GM18909 (cell line): ENCODE results near the gene PPL.
"Not testable (repeated sequence)": the region's sequence is repeated elsewhere in the genome, so short reads cannot be mapped to it uniquely, and the experiment has no call there.

ENCODE experiments used
- ATAC-seq: cut with Tn5 transposase; IDR thresholded peaks from one replicate; pipeline ENCODE4 v1.9.1; 2021; ENCODE audit warnings: mild to moderate bottlenecking; ENCODE audit not compliant: unreplicated experiment, poor library complexity

Gene PPL, protein sequence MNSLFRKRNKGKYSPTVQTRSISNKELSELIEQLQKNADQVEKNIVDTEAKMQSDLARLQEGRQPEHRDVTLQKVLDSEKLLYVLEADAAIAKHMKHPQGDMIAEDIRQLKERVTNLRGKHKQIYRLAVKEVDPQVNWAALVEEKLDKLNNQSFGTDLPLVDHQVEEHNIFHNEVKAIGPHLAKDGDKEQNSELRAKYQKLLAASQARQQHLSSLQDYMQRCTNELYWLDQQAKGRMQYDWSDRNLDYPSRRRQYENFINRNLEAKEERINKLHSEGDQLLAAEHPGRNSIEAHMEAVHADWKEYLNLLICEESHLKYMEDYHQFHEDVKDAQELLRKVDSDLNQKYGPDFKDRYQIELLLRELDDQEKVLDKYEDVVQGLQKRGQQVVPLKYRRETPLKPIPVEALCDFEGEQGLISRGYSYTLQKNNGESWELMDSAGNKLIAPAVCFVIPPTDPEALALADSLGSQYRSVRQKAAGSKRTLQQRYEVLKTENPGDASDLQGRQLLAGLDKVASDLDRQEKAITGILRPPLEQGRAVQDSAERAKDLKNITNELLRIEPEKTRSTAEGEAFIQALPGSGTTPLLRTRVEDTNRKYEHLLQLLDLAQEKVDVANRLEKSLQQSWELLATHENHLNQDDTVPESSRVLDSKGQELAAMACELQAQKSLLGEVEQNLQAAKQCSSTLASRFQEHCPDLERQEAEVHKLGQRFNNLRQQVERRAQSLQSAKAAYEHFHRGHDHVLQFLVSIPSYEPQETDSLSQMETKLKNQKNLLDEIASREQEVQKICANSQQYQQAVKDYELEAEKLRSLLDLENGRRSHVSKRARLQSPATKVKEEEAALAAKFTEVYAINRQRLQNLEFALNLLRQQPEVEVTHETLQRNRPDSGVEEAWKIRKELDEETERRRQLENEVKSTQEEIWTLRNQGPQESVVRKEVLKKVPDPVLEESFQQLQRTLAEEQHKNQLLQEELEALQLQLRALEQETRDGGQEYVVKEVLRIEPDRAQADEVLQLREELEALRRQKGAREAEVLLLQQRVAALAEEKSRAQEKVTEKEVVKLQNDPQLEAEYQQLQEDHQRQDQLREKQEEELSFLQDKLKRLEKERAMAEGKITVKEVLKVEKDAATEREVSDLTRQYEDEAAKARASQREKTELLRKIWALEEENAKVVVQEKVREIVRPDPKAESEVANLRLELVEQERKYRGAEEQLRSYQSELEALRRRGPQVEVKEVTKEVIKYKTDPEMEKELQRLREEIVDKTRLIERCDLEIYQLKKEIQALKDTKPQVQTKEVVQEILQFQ (N-terminal part only)

DNA sequence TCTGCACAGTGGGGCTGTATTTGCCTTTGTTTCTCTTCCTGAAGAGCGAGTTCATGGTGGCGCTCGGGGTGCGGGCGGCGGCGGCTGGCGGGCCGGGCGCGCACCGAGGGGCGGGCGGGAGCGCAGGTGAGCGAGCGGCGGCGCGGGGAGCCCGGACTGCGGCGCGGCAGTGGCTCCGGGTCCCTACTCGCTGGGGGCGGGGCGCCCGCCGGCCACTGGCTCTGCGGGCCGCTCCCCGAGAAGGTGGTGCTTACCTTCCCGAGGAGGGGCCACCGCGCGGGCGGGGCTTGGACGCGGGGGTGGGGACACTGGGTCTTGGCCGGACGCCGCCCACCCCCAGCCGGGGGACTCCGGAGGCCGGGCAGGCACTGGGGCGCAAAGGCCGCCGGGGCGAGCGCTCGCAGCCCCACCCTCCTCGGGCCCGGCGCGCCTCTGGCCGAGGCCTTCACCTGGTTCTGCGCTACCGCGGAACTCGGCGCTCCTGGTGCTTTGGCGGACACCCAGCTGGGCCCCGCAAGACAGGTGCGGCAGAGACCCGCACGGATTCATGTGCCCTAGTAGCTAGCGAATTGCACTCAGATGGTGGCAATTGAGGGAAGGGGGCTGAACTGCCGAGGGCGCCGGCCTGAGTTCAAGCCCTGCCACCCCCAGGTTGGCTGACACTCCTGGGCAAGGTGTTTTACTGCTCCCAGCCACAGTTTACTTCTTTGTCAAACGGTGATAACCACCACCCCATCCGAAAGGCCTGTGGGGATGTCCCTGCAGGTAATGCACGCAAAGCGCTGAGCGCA lies at the start of gene PPL:
TSS of gene PPL (minus strand) at position 158 of the 791 bp plus-strand sequence. CDS start at position 55, 103 bp downstream.
- no peak for ATAC-seq

DNA sequence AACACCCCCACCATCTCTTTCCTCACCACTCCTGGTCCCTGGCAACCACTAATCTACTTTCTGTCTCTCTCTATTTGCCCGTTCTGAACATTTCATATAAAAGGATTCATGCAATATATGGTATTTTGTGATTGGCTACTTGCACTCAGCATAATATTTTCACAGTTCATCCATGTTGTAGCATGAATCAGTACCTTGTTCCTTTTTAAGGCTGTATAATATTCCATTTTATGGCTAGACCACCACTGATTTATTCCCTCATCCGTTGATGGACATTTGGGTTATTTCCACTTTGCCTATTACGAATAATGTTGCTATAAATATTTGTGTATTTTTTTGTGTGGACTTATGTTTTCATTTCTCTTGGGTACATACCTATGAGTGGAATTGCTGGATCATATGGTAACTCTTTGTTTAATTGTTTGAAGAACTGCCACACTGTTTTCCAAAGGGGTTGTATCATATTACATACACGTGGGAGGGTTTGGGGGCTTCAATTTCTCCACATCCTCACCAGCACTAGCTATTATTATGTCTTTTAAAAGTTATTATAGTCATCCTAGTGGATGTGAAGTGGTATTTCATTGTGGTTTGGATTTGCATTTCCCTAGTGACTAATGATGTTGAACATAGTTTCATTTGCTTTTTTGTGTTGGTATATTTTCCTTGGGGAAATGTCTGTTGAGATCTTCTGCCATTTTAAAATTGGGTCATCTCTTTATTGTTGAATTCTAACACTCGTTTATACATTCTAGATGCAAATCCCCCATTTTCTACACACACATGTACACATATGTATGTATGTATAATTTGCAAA lies 47.4 kb upstream of the PPL start:
- no peak for ATAC-seq

DNA sequence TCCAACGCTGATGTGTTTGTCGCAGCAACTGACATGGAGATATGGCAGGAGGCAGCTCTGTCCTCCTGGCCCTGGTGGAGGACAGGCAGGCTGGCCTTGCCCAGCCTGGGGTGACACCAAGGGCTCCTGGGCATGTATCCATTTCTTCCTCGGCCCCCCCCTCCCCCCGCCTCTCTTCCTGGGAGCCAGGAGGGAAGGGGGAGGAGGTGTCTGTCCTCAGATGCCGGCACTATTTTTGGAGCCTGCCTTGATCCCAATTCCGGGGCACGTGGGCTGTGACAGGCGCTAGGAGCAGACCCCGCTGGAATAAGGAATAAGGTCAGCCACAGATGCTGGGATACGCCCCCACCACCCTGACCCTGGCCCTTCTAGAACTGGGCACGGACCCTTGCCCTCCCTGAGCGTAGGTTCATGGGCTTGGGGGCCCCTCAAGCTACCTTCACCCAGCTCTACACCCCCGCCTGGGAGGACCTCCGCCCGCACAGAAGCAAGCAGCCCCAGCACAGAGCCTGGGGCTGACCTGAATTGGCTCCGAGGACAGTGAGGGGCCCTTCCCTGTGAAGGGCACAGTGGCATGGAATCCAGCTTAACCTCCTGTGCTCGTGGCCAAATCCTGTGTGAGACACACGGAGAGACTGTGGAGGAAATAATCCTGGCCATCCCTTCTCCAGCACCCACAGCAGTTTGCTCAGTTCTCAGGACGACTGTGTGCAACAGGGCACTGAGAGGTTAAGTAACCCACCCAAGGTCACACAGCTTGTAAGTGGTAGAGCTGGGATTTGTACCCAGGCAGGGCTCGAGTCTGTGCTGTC lies 45.3 kb upstream of the PPL start:
- ATAC-seq: no peak

DNA sequence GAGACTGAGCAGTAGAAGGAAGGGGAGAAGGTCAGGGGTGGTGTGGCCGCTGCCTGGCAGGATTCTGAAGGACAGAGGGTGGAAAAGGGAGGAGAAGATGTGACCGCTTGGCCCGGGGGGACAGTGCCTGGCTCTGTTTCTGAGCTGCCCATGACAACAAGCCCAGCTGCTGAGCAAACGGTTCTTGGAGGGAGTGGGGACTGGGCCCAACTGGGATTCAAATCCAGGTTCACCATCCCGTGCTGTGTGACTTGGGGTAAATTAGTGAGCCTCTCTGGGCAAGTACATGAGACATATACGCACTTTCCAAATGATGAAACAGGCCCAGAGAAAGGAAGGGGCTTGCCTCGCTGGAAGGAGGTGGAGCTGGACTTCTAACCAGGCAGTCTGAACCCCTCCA lies 44.5 kb upstream of the PPL start:
- ATAC-seq: no peak

DNA sequence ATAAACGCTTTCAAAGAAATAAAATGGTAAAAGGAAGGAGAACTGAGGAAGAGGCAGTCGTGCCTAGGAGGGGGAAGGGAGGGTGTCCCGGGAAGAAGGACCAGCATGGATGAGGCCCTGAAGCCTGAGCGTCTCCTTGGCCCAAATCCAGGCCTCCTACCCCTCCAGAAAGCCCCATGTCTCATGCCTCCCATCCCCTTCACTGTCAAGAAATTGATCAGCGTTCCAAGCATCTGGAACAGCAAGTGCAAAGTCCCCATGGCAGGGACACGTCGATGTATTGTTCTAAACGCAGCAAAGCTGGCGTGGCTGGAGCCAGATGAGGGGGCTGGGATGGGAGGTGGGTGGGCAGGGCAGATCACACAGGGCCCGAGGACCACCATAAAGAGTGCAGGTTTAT lies 43.7 kb upstream of the PPL start:
- ATAC-seq: no peak

DNA sequence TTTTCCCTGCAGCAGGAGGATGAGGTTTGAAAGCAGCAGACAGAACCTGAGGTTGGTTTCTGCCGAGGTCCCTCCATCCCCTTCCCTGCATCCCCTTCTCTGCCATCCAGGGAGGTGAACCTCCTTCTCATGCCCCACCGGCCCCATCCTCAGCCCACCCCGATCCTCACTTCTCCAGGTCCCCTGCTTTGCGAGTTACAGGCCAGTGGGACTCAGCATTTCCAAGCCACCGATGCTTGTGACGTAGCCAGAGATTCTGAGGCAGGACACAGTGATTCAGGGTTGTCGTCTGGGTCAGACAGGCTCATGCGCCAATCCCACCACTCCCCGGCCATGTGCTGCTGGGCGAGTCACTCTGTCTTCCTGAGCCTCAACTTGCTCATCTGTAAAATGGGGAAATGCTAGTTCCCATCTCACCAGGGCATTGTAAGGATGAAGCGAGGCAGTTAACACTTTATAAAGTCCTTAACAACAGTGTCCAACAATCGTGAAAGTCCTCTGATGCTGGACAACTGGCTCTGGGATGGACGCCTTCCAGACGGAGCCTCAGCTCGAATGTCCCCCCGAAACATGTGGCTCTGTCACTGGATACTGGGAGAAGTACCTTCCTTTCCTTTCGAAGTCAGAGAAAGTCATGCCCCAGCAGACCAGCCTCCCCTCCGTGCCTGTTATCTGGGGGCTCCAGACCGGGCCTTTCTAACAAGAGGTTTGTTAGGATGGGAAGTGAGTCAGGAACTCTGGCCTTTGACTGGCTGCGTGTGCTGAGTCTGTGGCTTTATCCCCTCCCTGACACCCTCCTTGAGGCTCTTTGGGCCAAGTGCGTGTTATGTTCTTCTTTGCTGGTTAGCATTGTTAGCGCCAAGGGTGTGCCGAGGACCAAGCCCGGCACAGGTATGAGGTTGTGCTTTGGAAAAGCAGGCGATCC lies 43.0 kb upstream of the PPL start:
- no peak for ATAC-seq

DNA sequence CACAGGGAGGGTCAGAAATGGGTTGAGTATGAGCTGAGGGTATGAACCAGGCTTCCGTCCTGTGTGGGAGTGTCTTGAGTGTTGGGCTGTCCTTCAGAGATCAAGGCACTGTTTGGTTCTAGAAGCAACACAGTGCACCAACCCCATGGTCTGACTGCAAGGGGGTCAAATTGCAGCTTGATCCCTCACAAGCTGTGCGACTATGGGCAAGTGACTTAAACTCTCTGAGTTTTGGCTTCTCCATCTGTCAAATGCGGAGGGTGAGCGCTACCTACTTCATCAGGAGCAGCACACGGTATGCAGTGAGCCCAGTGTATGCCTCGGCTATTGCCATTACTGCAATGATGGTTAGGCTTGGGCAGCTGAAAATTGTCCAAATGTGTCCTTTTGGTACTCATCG lies 42.2 kb upstream of the PPL start:
- no peak for ATAC-seq

DNA sequence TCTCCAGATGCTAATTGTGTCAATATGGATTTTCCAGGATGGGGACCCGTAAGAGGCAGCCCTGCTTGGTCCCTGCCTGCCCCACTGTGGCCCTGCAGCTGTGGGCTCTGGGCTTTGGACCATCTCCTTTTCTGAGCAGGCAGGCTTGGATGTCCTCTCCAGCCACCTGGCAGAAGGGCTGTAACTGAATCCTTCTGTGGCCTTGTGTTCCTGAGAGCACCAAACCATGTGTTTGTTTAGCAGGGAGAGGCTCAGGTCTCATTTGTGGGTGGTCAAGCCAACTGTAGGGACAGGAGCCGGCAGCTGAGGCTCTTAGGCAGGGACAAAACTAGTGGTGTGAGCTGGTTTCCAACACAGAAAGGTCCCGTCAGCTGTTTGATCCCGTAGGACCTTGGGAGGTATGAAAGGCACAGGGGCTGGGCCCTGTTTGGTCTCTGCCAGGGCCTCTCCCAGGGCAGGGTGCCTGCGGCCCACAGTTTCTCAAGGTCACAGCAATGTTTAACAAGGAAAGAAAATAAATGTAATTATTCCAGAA lies 39.7 kb upstream of the PPL start:
- no peak for ATAC-seq

DNA sequence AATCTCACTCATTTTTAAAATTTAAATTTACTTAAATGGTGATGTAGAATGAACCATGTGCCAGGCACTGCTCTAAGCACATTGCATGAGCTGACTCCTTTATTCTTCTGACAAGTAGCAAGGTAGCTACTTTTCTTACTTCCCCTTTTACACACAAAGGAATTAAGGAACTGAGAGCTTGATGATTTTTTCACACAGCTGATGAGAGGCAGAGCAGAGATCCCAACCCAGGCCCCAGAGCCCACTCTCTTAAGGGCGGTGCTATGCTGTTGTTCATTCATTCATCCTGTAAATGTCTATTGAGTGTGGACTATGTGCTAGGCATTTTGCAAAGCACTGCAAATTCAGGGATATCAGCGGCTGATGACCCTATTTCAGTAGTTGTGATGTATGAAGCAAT lies 39.1 kb upstream of the PPL start:
- ATAC-seq: peak; percentile 88

DNA sequence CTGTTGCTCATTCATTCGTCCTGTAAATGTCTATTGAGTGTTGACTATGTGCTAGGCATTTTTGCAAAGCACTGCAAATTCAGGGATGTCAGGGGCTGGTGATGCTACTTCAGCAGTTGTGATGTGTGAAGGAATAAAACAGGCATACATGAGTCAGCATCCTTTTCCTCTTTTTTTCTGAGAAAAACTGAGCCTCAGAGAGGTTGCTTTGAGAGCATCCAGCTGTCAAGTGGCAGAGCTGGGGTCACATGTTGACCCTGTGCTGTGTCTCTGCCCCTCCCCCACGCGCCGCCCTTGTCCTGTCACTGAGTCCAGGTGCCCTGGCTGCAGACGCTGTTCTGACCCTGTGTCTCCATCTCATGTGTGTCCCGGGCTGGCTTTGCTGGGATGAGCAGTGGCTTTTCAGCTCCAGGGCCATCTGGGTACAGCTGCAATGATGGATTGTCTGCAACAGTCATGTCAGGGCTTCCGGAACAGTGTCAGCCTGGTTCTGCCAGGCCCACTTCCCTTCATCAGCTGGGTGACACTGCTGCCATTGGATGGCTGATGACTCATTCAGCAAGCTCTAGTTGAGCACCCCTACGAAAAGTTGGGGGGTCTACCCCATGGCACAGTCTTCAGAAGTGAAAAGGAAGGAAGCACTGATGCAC lies 36.1 kb upstream of the PPL start:
- ATAC-seq: no peak

DNA sequence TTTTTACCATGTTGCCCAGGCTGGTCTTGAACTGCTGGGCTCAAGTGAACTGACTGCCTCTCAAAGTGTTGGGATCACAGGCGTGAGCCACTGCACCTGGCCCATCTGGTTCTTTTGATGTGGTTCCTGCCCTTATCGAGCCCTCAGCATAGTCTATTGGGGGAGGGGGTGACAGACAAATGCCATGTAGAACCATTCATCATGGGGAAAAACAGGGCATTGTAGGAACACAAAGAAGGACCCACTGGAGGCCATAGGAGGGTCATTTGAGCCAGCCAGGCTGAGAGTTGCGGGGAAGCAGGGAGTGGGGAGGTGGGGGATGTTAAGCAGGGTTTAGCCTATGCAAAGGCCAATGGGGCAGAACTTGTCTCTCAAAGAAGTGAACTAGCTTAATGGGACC lies 33.1 kb upstream of the PPL start:
- ATAC-seq: no peak

DNA sequence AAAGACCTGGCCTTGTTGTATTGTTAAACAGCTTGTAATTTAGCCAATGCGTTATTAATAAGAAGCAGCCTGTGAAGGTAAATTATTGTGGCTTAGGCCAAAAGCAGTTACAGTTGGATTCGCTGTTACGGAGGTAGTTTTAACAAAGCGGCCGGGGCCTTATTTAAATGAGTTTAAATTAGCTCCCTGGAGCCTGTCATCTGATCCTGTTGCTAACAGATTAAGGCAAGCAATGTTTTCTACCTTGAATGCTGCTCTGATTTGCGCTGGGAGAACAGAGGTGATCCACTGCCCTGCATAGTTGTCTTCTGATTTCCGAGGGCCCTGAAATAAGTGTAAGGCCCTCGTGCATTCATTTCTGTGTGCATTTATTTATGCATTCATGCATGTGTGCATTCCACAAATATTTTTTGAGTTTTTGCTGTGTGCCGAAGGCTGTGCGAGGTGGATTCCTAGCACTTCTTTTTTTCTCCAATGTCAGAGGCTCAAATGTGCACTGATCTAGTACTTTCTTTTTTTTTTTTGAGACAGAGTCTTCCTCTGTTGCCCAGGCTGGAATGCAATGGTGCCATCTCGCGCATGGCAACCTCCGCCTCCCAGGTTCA lies 32.0 kb upstream of the PPL start:
- ATAC-seq: no peak

DNA sequence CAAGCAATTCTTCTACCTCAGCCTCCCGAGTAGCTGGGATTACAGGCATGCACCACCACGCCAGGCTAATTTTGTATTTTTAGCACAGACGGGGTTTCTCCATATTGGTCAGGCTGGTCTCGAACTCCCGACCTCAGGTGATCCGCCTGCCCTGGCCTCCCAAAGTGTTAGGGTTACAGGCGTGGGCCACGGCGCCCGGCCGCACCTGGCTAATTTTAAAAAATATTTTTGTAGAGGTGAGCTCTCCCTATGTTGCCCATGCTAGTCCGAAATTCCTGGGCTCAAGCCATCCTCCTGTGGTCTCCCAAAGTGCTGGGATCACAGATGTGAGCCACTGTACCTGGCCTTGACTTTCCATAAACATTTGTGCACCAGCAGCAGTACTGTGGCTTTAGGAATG lies 31.3 kb upstream of the PPL start:
- ATAC-seq: not testable (repeated sequence)

DNA sequence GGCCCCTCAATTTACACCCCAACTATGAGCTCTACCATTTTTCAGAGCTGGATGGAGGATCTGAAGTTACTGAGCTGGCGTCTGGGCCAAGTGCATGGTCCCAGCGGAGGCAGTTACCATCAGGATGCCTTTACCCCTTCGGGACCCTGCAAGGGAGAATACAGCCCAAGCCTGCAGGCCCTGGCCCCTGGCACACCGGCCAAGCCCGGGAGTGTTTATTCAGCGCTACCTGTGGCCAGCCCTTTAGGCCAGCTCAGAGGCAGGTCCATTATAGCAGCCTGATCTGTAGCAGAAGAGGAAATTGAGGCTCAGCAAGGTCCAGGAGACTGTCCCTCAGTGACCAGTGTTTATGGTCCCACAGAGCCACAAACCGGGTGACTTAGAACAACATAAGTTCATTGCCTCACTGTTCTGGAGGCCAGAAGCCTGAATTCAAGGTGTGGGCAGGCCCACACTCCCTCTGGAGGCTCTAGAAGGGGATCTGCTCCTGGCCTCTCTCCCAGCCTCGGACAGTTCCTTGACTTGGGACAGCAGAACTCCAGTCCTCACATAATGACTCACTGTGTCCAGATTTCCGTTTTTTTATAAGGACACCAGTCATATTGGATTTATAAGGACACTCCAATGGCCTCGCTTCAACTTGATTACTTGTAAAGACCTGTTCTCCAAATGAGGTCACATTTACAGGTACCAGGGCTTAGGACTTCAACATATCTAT lies 29.9 kb upstream of the PPL start:
- no peak for ATAC-seq

DNA sequence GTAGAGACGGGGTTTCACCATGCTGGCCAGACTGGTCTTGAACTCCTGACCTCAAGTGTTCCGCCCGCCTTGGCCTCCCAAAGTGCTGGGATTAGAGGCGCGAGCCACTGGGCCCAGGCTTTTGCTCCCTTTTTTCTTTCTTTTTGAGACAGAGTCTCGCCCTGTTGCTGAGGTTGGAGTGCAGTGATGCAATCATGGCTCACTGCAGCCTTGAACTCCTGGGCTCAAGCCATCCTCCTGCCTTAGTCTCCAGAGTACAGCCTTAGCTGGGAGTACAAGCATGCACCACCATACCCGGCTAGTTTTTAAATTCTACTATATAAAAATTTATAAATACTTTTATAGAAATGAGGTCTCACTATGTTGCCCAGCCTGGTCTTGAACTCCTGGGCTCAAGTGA lies 26.6 kb upstream of the PPL start:
- not testable (repeated sequence) for ATAC-seq
